K562 (cell line): ENCODE results near the gene STS. TPM values are rescaled to one million over a fixed set of nuclear protein-coding genes. Genes with fewer than 3 reads are reported as not detected.

Experiments
- ATAC-seq: fragments of 200-7000 bp; cut with Tn5 transposase; 3 replicates; pipeline ENCODE4 v1.9.1; 2020; ENCODE audit warnings: moderate library complexity
- BruUV-seq: library from RNA; stranded (reverse); fragments of 400-500 nt; replicated peaks from 2 replicates; lab custom pipeline; 2021; lab: Mats Ljungman, UMichigan
- CTCF ChIA-PET: fragments of 300-600 bp; formaldehyde crosslinking; extraction: SDS; loops from one replicate; lab custom pipeline; 2021; ENCODE audit warnings: low intra/inter-chr PET ratio; lab: Yijun Ruan, JAX
- POLR2A ChIA-PET: fragments of 300-600, 350-650 bp; sonication (Branson Sonifier 250); formaldehyde crosslinking; extraction: SDS; loops from one replicate; lab custom pipeline; 2021; ENCODE audit warnings: antibody characterized with exemption, inconsistent platforms; lab: Yijun Ruan, JAX
- DNase-seq, 4 experiments: peaks; one replicate each; pipeline versions ENCODE4 v3.0.0 to v3.0.0-alpha.2; 2011 to 2018; ENCODE audit warnings: low spot score in 3 of 4, mixed read lengths in 3 of 4; ENCODE audit errors: extremely low read depth in 1 of 4
- FAIRE-seq: peaks from 2 replicates; lab custom pipeline; 2011; peaks lifted over from hg19 to GRCh38; lab: Jason Lieb, UNC
- H2AFZ ChIP-seq: 2 replicates; pipeline ENCODE4 v1.6.0; 2011; ENCODE audit warnings: low read depth, low read length, control low read depth, inconsistent platforms
- H3K27ac ChIP-seq: fragments of 200-600 bp; 3 replicates; pipeline ENCODE4 v1.8.0; 2011; ENCODE audit warnings: low read depth, mild to moderate bottlenecking, control low read depth, inconsistent platforms, low read length, moderate library complexity, mixed read lengths; ENCODE audit errors: extremely low read depth
- H3K27me3 ChIP-seq, 2 experiments: fragments of 300-600 bp in 1 of 2; 2 replicates in 1 of 2; 3 replicates in 1 of 2; pipeline versions ENCODE4 v1.6.0 to v1.8.0; 2011; ENCODE audit warnings: inconsistent platforms in 2 of 2, low read length in 2 of 2, mild to moderate bottlenecking in 1 of 2, mixed read lengths in 1 of 2, moderate library complexity in 1 of 2; ENCODE audit not compliant: control insufficient read depth in 2 of 2, insufficient read depth in 2 of 2
- H3K36me3 ChIP-seq: fragments of 300-600 bp; 3 replicates; pipeline ENCODE4 v1.8.0; 2011; ENCODE audit warnings: mild to moderate bottlenecking, low read length, inconsistent platforms; ENCODE audit not compliant: control insufficient read depth, insufficient read depth
- H3K4me1 ChIP-seq, 2 experiments: fragments of 200-600 bp in 1 of 2; replicated peaks in 1 of 2; 2 replicates in 1 of 2; 3 replicates in 1 of 2; pipeline versions ENCODE4 v1.5.1 to v1.8.0; 2011; ENCODE audit warnings: inconsistent platforms in 2 of 2, low read length in 2 of 2, mild to moderate bottlenecking in 1 of 2, mixed read lengths in 1 of 2, moderate library complexity in 1 of 2; ENCODE audit not compliant: control insufficient read depth in 2 of 2, insufficient read depth in 2 of 2
- H3K4me2 ChIP-seq: 2 replicates; pipeline ENCODE4 v1.6.1; 2011; ENCODE audit warnings: low read length, control low read depth, inconsistent platforms, mixed read lengths; ENCODE audit not compliant: insufficient read depth
- H3K4me3 ChIP-seq: fragments of 200-600 bp; sonication (generic), shearing (Covaris generic); 2 replicates; pipeline ENCODE4 v1.5.1; 2016; ENCODE audit warnings: control low read depth, inconsistent platforms
- H3K79me2 ChIP-seq: fragments of 200-600 bp; 3 replicates; pipeline ENCODE4 v1.8.0; 2011; ENCODE audit warnings: low read length, inconsistent platforms; ENCODE audit not compliant: control insufficient read depth, insufficient read depth
- H3K9ac ChIP-seq, 2 experiments: 2 replicates each; pipeline versions ENCODE4 v1.6.0 to v1.6.1; 2011; ENCODE audit warnings: low read depth in 2 of 2, low read length in 2 of 2, control low read depth in 1 of 2, inconsistent platforms in 1 of 2, mild to moderate bottlenecking in 1 of 2, mixed read lengths in 1 of 2; ENCODE audit not compliant: insufficient read depth in 1 of 2
- H3K9me1 ChIP-seq: one replicate; pipeline ENCODE4 v1.6.0; 2011; ENCODE audit warnings: inconsistent platforms, mild to moderate bottlenecking, low read length, moderate library complexity; ENCODE audit not compliant: control insufficient read depth, insufficient read depth
- H3K9me3 ChIP-seq: replicated peaks from 2 replicates; pipeline ENCODE4 v1.5.1; 2011; ENCODE audit warnings: low read depth, low read length, inconsistent platforms; ENCODE audit not compliant: control insufficient read depth, insufficient read depth
- H4K20me1 ChIP-seq: replicated peaks from 2 replicates; pipeline ENCODE4 v1.6.1; 2011; ENCODE audit warnings: low read length, inconsistent platforms, mixed read lengths; ENCODE audit not compliant: control insufficient read depth, insufficient read depth
- CREM ChIP-seq: IDR thresholded peaks from 2 replicates; pipeline ENCODE4 v1.6.1; 2014; ENCODE audit warnings: antibody characterized with exemption, low read depth
- ETV5 ChIP-seq: sonication (generic); formaldehyde crosslinking; IDR thresholded peaks from 2 replicates; pipeline ENCODE4 v1.4.0; 2020; ENCODE audit warnings: low read depth, mild to moderate bottlenecking, missing genetic modification reagents
- HMGN3 ChIP-seq: IDR thresholded peaks from 2 replicates; pipeline ENCODE4 v1.6.1; 2011; ENCODE audit warnings: borderline replicate concordance, low read depth, mild to moderate bottlenecking, mixed read lengths, low read length; ENCODE audit not compliant: insufficient read length; ENCODE audit errors: extremely low read depth
- NCOA2 ChIP-seq, 2 experiments: fragments of 450-650 bp; IDR thresholded peaks; 2 replicates each; pipeline ENCODE4 v1.6.1; 2018; ENCODE audit warnings: mild to moderate bottlenecking in 2 of 2, moderate library complexity in 1 of 2; ENCODE audit not compliant: partially characterized antibody in 2 of 2
- POLR2AphosphoS5 ChIP-seq: IDR thresholded peaks from 2 replicates; pipeline ENCODE4 v1.6.1; 2011; ENCODE audit warnings: mild to moderate bottlenecking, low read depth, low read length, moderate library complexity; ENCODE audit not compliant: control insufficient read depth, insufficient read depth
- RHOXF2B ChIP-seq: fragments of 250-450 bp; sonication (Bioruptor Pico); conservative IDR thresholded peaks from 2 replicates; pipeline ENCODE4 v1.5.1; 2021
- SAFB ChIP-seq: fragments of 200-400 bp; formaldehyde crosslinking; IDR thresholded peaks from 2 replicates; pipeline ENCODE4 v1.6.1; 2017; ENCODE audit warnings: low read depth, low read length, borderline replicate concordance
- TEAD4 ChIP-seq, 2 experiments: sonication (generic) in 1 of 2; formaldehyde crosslinking in 1 of 2; IDR thresholded peaks; 2 replicates each; pipeline versions ENCODE4 v1.6.1 to v1.8.0; 2012 to 2022; ENCODE audit warnings: borderline replicate concordance in 1 of 2, inconsistent platforms in 1 of 2, low read length in 1 of 2, mild to moderate bottlenecking in 1 of 2, missing genetic modification reagents in 1 of 2
- ZNF263 ChIP-seq: sonication (generic); formaldehyde crosslinking; IDR thresholded peaks from 2 replicates; pipeline ENCODE4 v1.8.0; 2022; ENCODE audit warnings: mild to moderate bottlenecking, missing genetic modification reagents, borderline replicate concordance
- ZNF408 ChIP-seq: fragments of 250-450 bp; sonication (Bioruptor Pico); IDR thresholded peaks from 2 replicates; pipeline ENCODE4 v1.4.0; 2020; ENCODE audit warnings: low read depth, mild to moderate bottlenecking, moderate library complexity
- WGBS: fragments of 100-300 bp; shearing (Covaris generic); methylation state at CpG from one replicate; pipeline ENCODE4 v1.1.6; 2016; ENCODE audit warnings: low coverage, mixed read lengths; ENCODE audit not compliant: insufficient coverage; ENCODE audit errors: missing lambda C conversion rate; 5-methylcytosine and 5-hydroxymethylcytosine counted together
- in situ Hi-C: fragments of 300-500 bp; cut with MboI; formaldehyde crosslinking; loops from 4 replicates; pipeline ENCODE4 v1.15.0; 2018; ENCODE audit warnings: inconsistent platforms, mixed read lengths
- intact Hi-C: fragments of 100-400 bp; cut with micrococcal nuclease; formaldehyde crosslinking; loops from 2 replicates; pipeline ENCODE4 v1.14.2; 2022
- polyA plus RNA-seq, 8 experiments: library from polyadenylated mRNA; depleted of rRNA in 4 of 8; stranded (reverse) in 5 of 8; unstranded in 3 of 8; fragments of >200 nt; fragmentation: Nextera tagmentation in 2 of 8; fragmentation: Illumina TruSeq in 1 of 8; extraction: Ambion mirVana in 2 of 8; extraction: Trizol in 1 of 8; gene quantifications; 2 replicates each; pipeline versions ENCODE4 v1.2.1 to v1.2.3, GENCODE V29; 2011 to 2014; ENCODE audit warnings: inconsistent platforms in 1 of 8, missing spikeins in 1 of 8
- total RNA-seq, 7 experiments: library from RNA; depleted of rRNA in 6 of 7; stranded (reverse); fragments of >200 nt in 6 of 7; fragmentation: Illumina TruSeq in 2 of 7; extraction: Trizol in 2 of 7; gene quantifications; 2 replicates each; pipeline versions ENCODE4 v1.2.1 to v1.2.3, GENCODE V29; 2011 to 2021; ENCODE audit warnings: low replicate concordance in 1 of 7
- TF ChIP-seq, protein P1 (sequence below): fragments of 250-450 bp; sonication (Bioruptor Pico); IDR thresholded peaks from 2 replicates; pipeline ENCODE4 v1.8.0; 2022; ENCODE audit warnings: moderate library complexity, mild to moderate bottlenecking, inconsistent platforms
- TF ChIP-seq, protein P2 (sequence below): fragments of 250-450 bp; sonication (Bioruptor Pico); IDR thresholded peaks from 2 replicates; pipeline ENCODE4 v1.5.0; 2021; ENCODE audit warnings: mild to moderate bottlenecking, borderline replicate concordance

The STS gene
- total and polyA plus RNA-seq, 9 of the 15 experiments (the other 6 are each of a cell fraction or from before 2014, with no cell fraction given), result 0.14 to 1.3 (median 0.63) TPM

DNA sequence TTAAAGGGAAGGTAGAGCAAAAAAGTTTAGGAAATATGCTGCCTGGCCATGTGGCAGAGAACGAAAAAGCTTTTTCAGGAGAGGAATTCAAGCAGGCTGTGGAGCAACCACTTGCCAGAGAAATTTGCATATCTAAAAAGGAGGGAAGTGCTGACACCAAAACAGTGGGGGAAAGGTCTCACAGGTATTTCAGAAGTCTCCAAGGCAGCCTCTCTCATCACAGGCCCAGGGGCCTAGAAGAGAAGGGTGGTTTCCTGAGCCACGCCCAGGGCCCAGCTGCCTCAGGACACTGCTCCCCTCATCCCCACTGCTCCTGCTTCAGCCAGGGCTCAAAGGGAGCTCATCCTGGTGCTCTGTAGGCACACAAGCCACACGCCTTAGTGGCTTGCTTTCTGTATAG is 29.9 kb upstream of the STS start:
- H3K4me2 ChIP-seq, result no peak overlapping the region
- POLR2A ChIA-PET, result no interaction called here
- no peaks in the 10 kb centered on the region for H3K9me3 ChIP-seq
- peaks cover 48% of the 10 kb centered on the region for H3K79me2 ChIP-seq
- no peaks in the 10 kb centered on the region for H3K9me1 ChIP-seq
- ATAC-seq, result no peak
- H3K27ac ChIP-seq, result no peak overlapping the region
- no peaks in the 10 kb centered on the region; a peak in 2 of 5 replicates for H3K4me1 ChIP-seq
- H4K20me1 ChIP-seq, result 0 out of 2 replicates have a peak, but pooled peaks cover 5% of the 10 kb centered on the region
- in situ Hi-C loops (no loop called here), intact Hi-C loops (no loop called here)
- no peak overlapping the region for H3K4me3 ChIP-seq
- no peak for TF ChIP-seq POLR2AphosphoS5
- no peak for TF ChIP-seq NCOA2 (IDR thresholded peaks at IDR 0.05; ENCODE audit: partially characterized antibody in 2 of 2)
- TF ChIP-seq ETV5, result no peak
- no peak for TF ChIP-seq TEAD4 (IDR thresholded peaks at IDR 0.05; ENCODE audit: low read length)
- no peak for TF ChIP-seq TEAD4 (CRISPR knock-in tag; IDR thresholded peaks at IDR 0.05; ENCODE audit: borderline replicate concordance)
- no peak for TF ChIP-seq ZNF408 (CRISPR knock-in tag)
- TF ChIP-seq, protein P1, sequence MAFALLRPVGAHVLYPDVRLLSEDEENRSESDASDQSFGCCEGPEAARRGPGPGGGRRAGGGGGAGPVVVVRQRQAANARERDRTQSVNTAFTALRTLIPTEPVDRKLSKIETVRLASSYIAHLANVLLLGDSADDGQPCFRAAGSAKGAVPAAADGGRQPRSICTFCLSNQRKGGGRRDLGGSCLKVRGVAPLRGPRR, result no peak
- TF ChIP-seq, protein P2, sequence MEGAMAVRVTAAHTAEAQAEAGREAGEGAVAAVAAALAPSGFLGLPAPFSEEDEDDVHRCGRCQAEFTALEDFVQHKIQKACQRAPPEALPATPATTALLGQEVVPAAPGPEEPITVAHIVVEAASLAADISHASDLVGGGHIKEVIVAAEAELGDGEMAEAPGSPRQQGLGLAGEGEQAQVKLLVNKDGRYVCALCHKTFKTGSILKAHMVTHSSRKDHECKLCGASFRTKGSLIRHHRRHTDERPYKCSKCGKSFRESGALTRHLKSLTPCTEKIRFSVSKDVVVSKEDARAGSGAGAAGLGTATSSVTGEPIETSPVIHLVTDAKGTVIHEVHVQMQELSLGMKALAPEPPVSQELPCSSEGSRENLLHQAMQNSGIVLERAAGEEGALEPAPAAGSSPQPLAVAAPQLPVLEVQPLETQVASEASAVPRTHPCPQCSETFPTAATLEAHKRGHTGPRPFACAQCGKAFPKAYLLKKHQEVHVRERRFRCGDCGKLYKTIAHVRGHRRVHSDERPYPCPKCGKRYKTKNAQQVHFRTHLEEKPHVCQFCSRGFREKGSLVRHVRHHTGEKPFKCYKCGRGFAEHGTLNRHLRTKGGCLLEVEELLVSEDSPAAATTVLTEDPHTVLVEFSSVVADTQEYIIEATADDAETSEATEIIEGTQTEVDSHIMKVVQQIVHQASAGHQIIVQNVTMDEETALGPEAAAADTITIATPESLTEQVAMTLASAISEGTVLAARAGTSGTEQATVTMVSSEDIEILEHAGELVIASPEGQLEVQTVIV, result no peak
- TF ChIP-seq ZNF263 (CRISPR knock-in tag), result no peak
- TF ChIP-seq RHOXF2B (CRISPR knock-in tag), result no peak
- TF ChIP-seq HMGN3, result no peak
- TF ChIP-seq SAFB, result no peak
- TF ChIP-seq CREM, result no peak
- BruUV-seq, result no TSS peak
- H3K9ac ChIP-seq, result no peak overlapping the region
- DNase-seq, result no peak
- H3K27me3 ChIP-seq, result no peaks in the 10 kb centered on the region
- WGBS, result 88% methylated on average over 1 of the region's 3 CpGs
- 0 out of 3 replicates have a peak, but pooled peaks cover 5% of the 10 kb centered on the region for H3K36me3 ChIP-seq
- CTCF ChIA-PET, result interaction anchor here (0.6 kb wide), 1 partner anchor 31 kb away, joined by 3 read pairs; the partner anchor contains the start of gene PUDP
- H2AFZ ChIP-seq, result no peak overlapping the region
- FAIRE-seq, result no peak
